Measurements from ENCODE around the gene ERBB4. TPM values are rescaled to one million over a fixed set of nuclear protein-coding genes. Genes with fewer than 3 reads are reported as not detected.

The ERBB4 gene
- total RNA-seq, 1 donor = 5.8 TPM

GRCh38 chr2:212076456-212076855, 462.1 kb downstream of the ERBB4 start:
- no peak for TF ChIP-seq CTCF (IDR thresholded peaks at IDR 0.05; ENCODE audit: insufficient read depth, low read length)
- H3K4me3 ChIP-seq (ENCODE audit: low read depth, low read length) = no peak overlapping the region
- no peak for DNase-seq (ENCODE audit: low read depth)

GRCh38 chr2:212073360-212073759, 465.2 kb downstream of the ERBB4 start:
- no peak for TF ChIP-seq CTCF (IDR thresholded peaks at IDR 0.05; ENCODE audit: insufficient read depth, low read length)
- DNase-seq (ENCODE audit: low read depth) = no peak
- no peak overlapping the region for H3K4me3 ChIP-seq (ENCODE audit: low read depth, low read length)

- no peak for DNase-seq (ENCODE audit: low read depth)
- no peak overlapping the region for H3K4me3 ChIP-seq (ENCODE audit: low read depth, low read length)
Observed at GRCh38 chr2:212066546-212066945, 472.1 kb downstream of the ERBB4 start.

GRCh38 chr2:212064318-212064717, 474.3 kb downstream of the ERBB4 start:
- no peak overlapping the region for H3K4me3 ChIP-seq (ENCODE audit: low read depth, low read length)
- no peak for DNase-seq (ENCODE audit: low read depth)
- no peak for TF ChIP-seq CTCF (IDR thresholded peaks at IDR 0.05; ENCODE audit: insufficient read depth, low read length)

More at GRCh38 chr2:212066546-212066945, 472.1 kb downstream of the ERBB4 start:
- no peak for TF ChIP-seq CTCF (IDR thresholded peaks at IDR 0.05; ENCODE audit: insufficient read depth, low read length)

- TF ChIP-seq CTCF (IDR thresholded peaks at IDR 0.05; ENCODE audit: insufficient read depth, low read length) = no peak
- DNase-seq (ENCODE audit: low read depth) = peak; percentile 66
- no peak overlapping the region for H3K4me3 ChIP-seq (ENCODE audit: low read depth, low read length)
Observed at GRCh38 chr2:212052412-212053159, 486.0 kb downstream of the ERBB4 start.

GRCh38 chr2:212050871-212051270, 487.7 kb downstream of the ERBB4 start:
- no peak overlapping the region for H3K4me3 ChIP-seq (ENCODE audit: low read depth, low read length)
- DNase-seq (ENCODE audit: low read depth) = peak; percentile 51
- no peak for TF ChIP-seq CTCF (IDR thresholded peaks at IDR 0.05; ENCODE audit: insufficient read depth, low read length)

- no peak for DNase-seq (ENCODE audit: low read depth)
- no peak overlapping the region for H3K4me3 ChIP-seq (ENCODE audit: low read depth, low read length)
- no peak for TF ChIP-seq CTCF (IDR thresholded peaks at IDR 0.05; ENCODE audit: insufficient read depth, low read length)
Observed at GRCh38 chr2:212042562-212042961, 496.0 kb downstream of the ERBB4 start.

Data from fibroblast of the aortic adventitia (primary cell).